Activated CD8-positive, alpha-beta memory T cell treated with anti-CD3 and anti-CD28 coated beads, Interleukin-2, amount 50 U/mL, for 48 hours (primary cell): Measurements from ENCODE around the gene CEP170.

ENCODE experiments used
- DNase-seq: peaks from one replicate; pipeline ENCODE4 v3.0.0-alpha.2; 2020

The CEP170 gene

DNA sequence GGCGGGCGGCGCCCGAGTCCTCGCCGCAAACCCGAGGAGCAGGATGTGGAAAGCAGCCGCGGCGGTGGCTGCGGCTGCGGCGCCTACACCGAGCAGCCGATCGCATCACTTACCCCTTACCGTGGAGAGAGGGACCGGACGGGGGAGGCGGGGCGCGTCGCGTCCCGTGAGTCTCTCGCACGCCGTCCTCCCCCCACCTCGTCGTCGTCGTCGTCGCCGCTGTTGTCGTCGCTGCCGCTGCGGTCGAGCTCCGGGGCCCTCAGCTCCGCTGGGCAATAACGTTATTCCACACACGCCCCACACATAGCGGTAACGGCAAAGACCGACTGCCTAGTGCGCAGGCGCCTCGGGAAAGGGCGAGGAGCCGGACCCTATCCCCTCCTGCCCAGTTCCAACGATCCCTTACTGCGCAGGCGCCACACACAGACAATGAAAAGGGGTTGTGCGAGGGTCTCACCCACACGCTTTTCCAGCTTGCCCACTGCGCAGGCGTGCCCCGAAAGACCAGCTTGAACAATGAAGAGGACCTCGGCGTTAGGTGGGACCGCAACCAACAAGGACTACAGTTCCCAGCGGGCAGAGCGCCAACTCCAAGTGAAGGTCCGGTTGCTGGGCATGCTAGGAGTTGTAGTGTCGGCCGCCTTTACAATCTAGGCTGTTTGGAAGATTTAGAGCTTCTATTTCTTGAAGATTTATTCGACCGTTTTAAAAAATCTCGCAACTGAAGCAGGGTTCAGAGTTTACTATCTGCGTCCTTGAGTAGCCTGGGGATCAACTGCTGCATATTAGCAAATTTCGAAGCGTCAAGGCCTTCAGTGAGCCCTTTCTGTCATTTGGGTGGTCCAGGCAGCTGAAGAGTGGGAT lies at the start of gene CEP170:
Gene CEP170, minus strand, starts transcription at position 355 of the 864 bp plus-strand sequence. CDS start 30,001 bp downstream, outside the sequence.
- DNase-seq: peak; percentile 92

DNA sequence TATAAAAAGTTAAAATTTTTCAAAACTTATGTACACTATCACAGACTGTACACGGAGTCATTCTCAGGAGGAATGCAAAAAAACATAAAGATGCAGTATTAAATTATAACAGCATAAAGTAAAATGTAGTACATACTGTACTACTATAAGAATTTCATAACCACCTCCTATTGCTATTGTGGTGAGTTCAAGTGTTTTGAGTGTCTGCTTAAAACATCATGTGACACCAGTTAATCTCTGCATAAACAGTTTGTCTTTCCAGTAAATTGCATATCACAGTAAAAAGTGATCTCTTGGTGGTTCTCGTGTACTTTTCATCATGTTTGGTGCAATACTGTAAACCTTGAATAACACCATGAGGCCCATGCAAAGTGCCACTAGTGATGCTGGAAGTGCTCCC lies 46.0 kb upstream of the CEP170 start:
- DNase-seq: no peak

GRCh38 chr1:243299069-243299468 lies 44.0 kb upstream of the CEP170 start:
- DNase-seq: no peak

DNA sequence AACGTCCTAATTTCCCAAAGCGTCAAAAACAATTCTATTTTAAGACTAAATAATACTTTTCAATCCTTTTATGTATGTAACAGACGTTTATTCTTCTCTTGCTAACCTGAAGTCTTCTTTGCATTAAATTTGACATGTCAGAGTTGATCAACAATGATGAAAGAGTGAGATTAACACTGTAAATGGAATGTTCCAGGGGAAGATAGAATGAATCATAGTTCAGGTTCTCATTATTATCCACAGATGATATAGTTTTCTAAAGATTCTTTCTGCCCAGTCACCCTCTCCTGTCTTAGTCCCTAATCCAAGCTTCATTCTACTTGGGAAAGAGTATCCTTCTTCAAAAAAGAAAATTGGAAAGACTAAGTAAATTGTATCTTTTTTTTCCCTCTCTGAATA lies 39.6 kb upstream of the CEP170 start:
- DNase-seq: no peak

DNA sequence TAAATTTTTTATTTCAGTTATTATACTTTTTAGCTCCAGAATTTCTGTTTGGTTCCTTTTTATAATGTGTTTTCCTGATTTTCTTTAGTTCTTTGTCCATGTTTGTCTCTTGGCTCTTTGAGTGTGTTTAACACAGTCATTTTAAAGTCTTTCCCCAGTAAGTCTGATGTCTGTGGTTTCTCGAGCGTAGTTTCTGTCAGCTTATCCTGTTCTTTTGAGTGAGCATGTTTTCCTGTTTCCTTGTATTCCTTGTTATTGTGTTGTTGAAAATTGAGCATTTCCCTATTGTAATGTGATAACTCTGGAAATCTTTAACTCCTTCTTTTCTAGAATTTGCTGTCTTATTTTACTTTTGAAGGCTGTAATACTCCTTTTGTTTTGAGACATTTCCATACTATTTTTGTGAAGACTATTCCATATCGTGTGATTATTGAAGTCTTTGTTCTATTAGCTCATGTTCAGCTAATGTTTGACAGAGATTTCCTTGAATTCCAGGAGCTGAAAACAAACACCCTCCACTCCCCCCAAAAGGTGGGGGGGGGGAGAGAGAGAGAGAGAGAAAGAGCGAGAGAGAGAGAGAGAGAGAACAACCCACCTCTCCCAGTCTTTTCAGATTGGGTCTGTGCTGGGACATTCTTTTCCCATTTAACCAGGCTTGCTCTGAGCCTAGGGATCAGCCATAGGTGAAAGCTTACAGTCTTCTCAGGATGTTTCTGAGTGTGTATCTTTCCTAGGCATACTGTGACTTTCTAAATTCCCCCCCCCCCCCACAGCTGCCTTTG lies 39.1 kb upstream of the CEP170 start:
- no peak for DNase-seq

- no peak for DNase-seq
These were observed 37.0 kb upstream of the CEP170 start for GRCh38 chr1:243292117-243292516.

- no peak for DNase-seq
These were observed 36.2 kb upstream of the CEP170 start for GRCh38 chr1:243291292-243291691.

DNA sequence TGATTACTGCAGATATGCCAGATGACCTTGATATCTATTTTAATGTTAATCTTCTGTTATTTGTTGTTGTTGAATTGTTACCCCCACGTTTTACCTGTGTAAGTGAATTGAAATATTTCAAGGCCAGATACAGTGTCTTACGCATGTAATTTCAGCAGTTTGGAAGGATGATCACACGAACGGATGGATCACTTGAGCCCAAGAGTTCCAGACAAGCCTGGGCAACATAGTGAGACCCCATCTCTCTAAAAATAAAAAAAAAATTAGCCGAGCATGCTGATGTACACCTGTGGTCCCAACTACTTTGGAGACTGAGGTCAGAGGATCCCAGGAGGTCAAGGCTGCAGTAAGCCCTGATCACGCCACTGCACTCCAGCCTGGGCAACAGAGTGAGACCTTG lies 33.0 kb upstream of the CEP170 start:
- no peak for DNase-seq

DNA sequence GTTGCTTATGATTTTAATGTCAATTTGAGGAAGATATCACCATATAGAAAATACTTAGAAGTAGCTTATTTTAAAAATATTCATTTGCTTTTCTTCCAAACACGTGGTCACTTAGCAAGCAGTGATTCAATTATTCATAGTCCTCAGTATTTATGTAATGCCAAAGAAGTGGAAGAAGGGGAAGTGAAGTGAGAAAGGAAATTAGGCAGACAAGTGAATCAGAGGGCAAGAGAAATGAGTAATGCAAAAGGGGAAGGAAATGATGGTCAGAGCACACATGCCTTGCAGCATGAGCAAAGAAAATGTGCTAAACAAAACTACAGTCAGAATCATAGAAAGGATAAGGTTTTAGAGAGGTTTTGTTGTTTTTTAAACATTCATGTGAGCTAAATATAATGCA lies 32.6 kb upstream of the CEP170 start:
- DNase-seq: no peak

GRCh38 chr1:243287123-243287460 lies 32.0 kb upstream of the CEP170 start:
- DNase-seq: no peak

DNA sequence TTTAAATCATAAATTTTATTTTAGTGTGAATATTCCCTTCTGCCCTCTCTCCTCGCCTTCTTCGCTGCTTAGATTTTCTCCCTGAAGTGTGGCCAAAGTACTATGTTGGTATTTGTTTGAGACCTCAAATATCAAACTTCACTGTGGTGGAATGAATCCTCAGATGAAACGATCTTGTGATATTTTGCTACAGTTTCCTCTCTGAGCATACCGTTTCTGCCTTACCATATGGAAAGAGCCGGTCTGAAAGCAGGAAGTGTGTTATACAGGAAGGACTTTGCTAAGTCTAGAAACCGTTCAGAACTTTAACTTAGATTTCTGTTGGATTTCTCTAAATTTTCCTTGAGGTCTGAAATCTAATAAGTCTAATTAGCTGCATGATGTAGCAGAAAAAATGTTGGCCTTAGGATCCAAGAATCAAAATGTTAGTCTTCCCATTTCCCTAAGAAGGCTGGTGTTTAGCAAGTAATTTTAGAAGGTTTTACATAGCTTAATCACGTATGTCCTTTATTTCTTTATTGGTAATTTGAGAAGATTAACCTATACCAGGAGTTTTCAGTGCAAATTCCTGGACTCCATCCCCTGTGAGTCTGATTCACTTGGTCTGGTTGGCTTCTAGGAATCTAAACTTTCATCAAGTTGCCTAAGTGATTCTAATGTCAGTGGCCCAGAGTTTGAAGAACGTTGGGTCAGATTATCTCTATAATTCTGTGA lies 31.5 kb upstream of the CEP170 start:
- no peak for DNase-seq

- no peak for DNase-seq
These were observed 26.6 kb upstream of the CEP170 start for GRCh38 chr1:243281672-243282071.

DNA sequence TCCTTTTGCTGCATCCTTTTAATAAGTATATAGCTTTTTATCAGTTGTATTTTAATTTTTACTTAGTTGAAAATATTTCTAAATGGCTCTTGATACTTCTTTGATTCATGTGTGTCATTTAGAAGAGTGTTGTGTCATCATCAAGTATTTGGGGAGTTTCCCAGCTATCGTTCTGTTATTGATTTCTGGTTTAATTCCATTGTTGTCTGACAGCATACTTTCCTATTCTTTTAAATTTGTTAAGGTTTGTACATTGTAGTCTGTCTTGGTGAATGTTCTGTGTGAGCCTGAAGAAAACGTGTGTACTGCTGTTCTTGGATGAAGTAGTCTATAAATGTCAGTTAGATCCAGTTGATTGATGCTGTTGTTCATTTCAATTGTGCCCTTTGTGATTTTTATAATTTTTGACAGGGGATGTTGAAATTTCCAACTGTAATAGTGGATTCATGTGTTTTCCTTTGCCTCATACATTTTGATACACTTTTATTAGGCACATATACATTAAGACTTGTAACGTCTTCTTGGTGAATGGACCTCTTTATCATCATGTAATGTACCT lies 25.6 kb upstream of the CEP170 start:
- DNase-seq: no peak

- no peak for DNase-seq
These were observed 20.2 kb upstream of the CEP170 start for GRCh38 chr1:243275316-243275715.

DNA sequence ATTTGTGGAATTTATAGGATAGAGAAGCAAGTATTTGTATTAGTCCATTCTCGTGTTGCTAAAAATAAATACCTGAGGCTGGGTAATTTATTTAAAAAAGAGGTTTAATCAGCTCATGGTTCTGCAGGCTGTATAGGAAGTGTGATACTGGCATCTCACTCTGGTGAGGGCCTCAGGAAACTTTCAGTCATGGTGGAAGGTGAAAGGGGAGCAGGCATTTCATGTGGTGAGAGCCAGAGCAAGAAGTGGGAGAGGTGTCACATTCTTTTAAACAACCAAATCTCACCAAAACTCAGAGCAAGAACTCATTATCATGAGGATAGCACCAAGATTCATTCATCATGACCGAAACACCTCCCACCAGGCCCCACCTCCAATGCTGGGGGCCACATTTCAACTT lies 18.9 kb upstream of the CEP170 start:
- DNase-seq: no peak

GRCh38 chr1:243273506-243273905 lies 18.4 kb upstream of the CEP170 start:
- no peak for DNase-seq

GRCh38 chr1:243272401-243272800 lies 17.3 kb upstream of the CEP170 start:
- no peak for DNase-seq

DNA sequence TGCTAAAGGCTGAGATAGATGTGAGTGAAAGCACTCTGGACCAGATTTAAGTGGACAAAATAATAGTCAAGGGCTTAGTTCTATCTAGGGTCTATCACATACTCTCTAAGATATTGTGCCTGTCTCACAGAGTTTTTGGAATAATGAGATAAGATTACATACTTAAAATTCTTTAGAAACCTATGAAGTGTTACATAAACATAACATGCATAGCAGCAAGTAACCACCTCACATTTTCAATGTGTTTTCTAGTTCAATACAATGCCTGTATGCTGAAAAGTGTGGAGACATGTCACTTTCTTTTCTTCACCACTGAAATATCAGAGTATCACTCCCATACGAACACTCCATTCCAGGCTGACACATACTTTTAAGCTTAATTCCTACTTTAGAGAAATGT lies 16.9 kb upstream of the CEP170 start:
- no peak for DNase-seq

GRCh38 chr1:243270097-243270864 lies 15.2 kb upstream of the CEP170 start:
- no peak for DNase-seq

DNA sequence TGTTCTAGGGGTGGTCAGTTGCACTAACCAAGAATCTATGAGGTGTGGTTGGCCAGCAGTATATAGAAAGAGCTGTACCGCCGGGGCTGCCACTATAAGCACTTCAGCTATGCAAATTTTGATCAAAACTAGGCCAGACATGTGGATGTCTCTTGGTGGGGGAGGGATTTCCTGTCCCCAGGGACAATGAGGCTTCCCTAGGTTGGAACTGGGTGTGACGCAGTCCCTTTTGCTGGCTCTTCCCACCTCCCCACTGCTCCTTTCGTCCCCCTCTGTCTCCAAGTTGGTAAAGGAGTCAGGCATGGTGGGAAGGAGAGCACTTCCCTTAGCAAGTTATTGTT lies 14.3 kb upstream of the CEP170 start:
- DNase-seq: no peak

DNA sequence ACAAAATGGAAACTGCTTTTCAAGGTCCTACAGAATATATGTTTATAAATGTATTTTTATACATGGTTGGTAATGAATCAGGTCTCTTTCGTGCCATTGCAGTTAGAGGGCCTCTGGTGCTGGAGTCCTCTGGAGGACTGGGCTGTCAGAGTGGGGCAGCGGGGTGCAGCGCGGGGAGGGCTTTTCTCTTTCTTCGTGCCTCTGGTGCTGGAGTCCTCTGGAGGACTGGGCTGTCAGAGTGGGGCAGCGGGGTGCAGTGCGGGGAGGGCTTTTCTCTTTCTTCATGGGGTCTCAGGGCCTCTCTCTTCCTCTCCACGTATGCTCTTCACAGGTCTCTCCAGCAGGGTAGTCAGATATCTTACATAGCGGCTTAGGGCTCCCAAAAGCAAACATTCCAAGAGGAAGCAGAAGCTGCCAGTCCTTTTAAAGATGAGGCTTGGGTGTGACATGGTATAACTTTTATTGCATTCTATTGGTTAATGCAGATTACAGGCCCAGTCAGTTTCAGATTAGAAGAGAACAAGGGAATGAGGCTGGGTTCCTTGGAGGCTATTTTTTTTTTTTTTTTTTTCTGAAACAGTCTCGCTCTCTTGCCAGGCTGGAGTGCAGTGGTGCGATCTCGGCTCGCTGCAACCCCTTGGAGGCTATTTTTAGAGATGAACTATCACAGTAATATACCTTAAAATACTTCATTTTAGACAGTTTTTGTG lies 13.8 kb upstream of the CEP170 start:
- DNase-seq: no peak
